ENCODE results near the gene PARP11. TPM values are rescaled to one million over a fixed set of nuclear protein-coding genes. Genes with fewer than 3 reads are reported as not detected.

Gene PARP11
- polyA plus RNA-seq (2013, experiment 1 of 2) = 8.3 TPM
- polyA plus RNA-seq (2013, experiment 2 of 2) = 10.7 TPM

GRCh38 chr12:3872800-3873636 is at the start of gene PARP11:
Gene PARP11, minus strand, starts transcription at chr12:3873399. Its CDS starts 170 bp downstream, at chr12:3873229.
- peak within 1 kb of the TSS; percentile 69 for H3K4me3 ChIP-seq (ENCODE audit: extremely low read depth, insufficient read depth, low read length, poor library complexity, severe bottlenecking)
- H3K36me3 ChIP-seq (ENCODE audit: control insufficient read depth, insufficient read depth, low read length) = no peaks in the 10 kb centered on the region
- no peaks in the 10 kb centered on the region for H3K9me3 ChIP-seq (ENCODE audit: control insufficient read depth, low read length)
- H3K4me1 ChIP-seq (ENCODE audit: control insufficient read depth, insufficient read depth, low read length, poor library complexity, severe bottlenecking) = peaks cover 3% of the 10 kb centered on the region
- peak within 1 kb of the TSS; percentile 93 for H3K27ac ChIP-seq (ENCODE audit: low read depth, low read length, severe bottlenecking)
- WGBS, 2 experiments (ENCODE audit: insufficient coverage in 2 of 2) = 0 to 2% methylated on average over 21 to 28 of the region's 55 CpGs

GRCh38 chr12:3922033-3922432 is 48.8 kb upstream of the PARP11 start:
- Histone ChIP-seq H3K27ac (ENCODE audit: low read depth, low read length, severe bottlenecking) (no peak overlapping the region), H3K9me3 (ENCODE audit: control insufficient read depth, low read length) (no peaks in the 10 kb centered on the region), H3K36me3 (ENCODE audit: control insufficient read depth, insufficient read depth, low read length) (no peaks in the 10 kb centered on the region), H3K4me1 (ENCODE audit: control insufficient read depth, insufficient read depth, low read length, poor library complexity, severe bottlenecking) (peaks cover 10% of the 10 kb centered on the region), H3K4me3 (ENCODE audit: extremely low read depth, insufficient read depth, low read length, poor library complexity, severe bottlenecking) (no peak overlapping the region)
- WGBS, 2 experiments (ENCODE audit: insufficient coverage in 2 of 2) = 88% methylated on average over 3 to 5 of the region's 6 CpGs

- WGBS, 2 experiments (ENCODE audit: insufficient coverage in 2 of 2) = 81 to 94% methylated on average over 2 to 3 of the region's 3 CpGs
- H3K4me3 ChIP-seq (ENCODE audit: extremely low read depth, insufficient read depth, low read length, poor library complexity, severe bottlenecking) = no peak overlapping the region
- H3K4me1 ChIP-seq (ENCODE audit: control insufficient read depth, insufficient read depth, low read length, poor library complexity, severe bottlenecking) = peaks cover 10% of the 10 kb centered on the region
- H3K27ac ChIP-seq (ENCODE audit: low read depth, low read length, severe bottlenecking) = no peak overlapping the region
- no peaks in the 10 kb centered on the region for H3K36me3 ChIP-seq (ENCODE audit: control insufficient read depth, insufficient read depth, low read length)
- H3K9me3 ChIP-seq (ENCODE audit: control insufficient read depth, low read length) = no peaks in the 10 kb centered on the region
Measured at GRCh38 chr12:3921526-3921925, 48.3 kb upstream of the PARP11 start.

- 87 to 96% methylated on average over 7 of the region's 7 CpGs for WGBS, 2 experiments (ENCODE audit: insufficient coverage in 2 of 2)
- no peak overlapping the region for H3K4me3 ChIP-seq (ENCODE audit: extremely low read depth, insufficient read depth, low read length, poor library complexity, severe bottlenecking)
- H3K9me3 ChIP-seq (ENCODE audit: control insufficient read depth, low read length) = no peaks in the 10 kb centered on the region
- no peaks in the 10 kb centered on the region for H3K36me3 ChIP-seq (ENCODE audit: control insufficient read depth, insufficient read depth, low read length)
- H3K4me1 ChIP-seq (ENCODE audit: control insufficient read depth, insufficient read depth, low read length, poor library complexity, severe bottlenecking) = peaks cover 10% of the 10 kb centered on the region
- peak overlapping the region; percentile 29 for H3K27ac ChIP-seq (ENCODE audit: low read depth, low read length, severe bottlenecking)
Measured at GRCh38 chr12:3921151-3921471, 47.9 kb upstream of the PARP11 start.

GRCh38 chr12:3920351-3921150 is 47.4 kb upstream of the PARP11 start:
- 84 to 87% methylated on average over 14 of the region's 22 CpGs for WGBS, 2 experiments (ENCODE audit: insufficient coverage in 2 of 2)
- H3K4me1 ChIP-seq (ENCODE audit: control insufficient read depth, insufficient read depth, low read length, poor library complexity, severe bottlenecking) = peaks cover 10% of the 10 kb centered on the region
- H3K36me3 ChIP-seq (ENCODE audit: control insufficient read depth, insufficient read depth, low read length) = no peaks in the 10 kb centered on the region
- H3K4me3 ChIP-seq (ENCODE audit: extremely low read depth, insufficient read depth, low read length, poor library complexity, severe bottlenecking) = no peak overlapping the region
- no peaks in the 10 kb centered on the region for H3K9me3 ChIP-seq (ENCODE audit: control insufficient read depth, low read length)
- H3K27ac ChIP-seq (ENCODE audit: low read depth, low read length, severe bottlenecking) = peak overlapping the region; percentile 29

- Histone ChIP-seq H3K4me3 (ENCODE audit: extremely low read depth, insufficient read depth, low read length, poor library complexity, severe bottlenecking) (no peak overlapping the region), H3K27ac (ENCODE audit: low read depth, low read length, severe bottlenecking) (no peak overlapping the region), H3K4me1 (ENCODE audit: control insufficient read depth, insufficient read depth, low read length, poor library complexity, severe bottlenecking) (no peaks in the 10 kb centered on the region), H3K9me3 (ENCODE audit: control insufficient read depth, low read length) (peaks cover 16% of the 10 kb centered on the region), H3K36me3 (ENCODE audit: control insufficient read depth, insufficient read depth, low read length) (no peaks in the 10 kb centered on the region)
- WGBS, 2 experiments (ENCODE audit: insufficient coverage in 2 of 2) = 68 to 73% methylated on average over 5 of the region's 5 CpGs
Measured at GRCh38 chr12:3913278-3913677, 40.1 kb upstream of the PARP11 start.

- Histone ChIP-seq H3K27ac (ENCODE audit: low read depth, low read length, severe bottlenecking) (no peak overlapping the region), H3K4me3 (ENCODE audit: extremely low read depth, insufficient read depth, low read length, poor library complexity, severe bottlenecking) (no peak overlapping the region), H3K36me3 (ENCODE audit: control insufficient read depth, insufficient read depth, low read length) (no peaks in the 10 kb centered on the region)
Measured at GRCh38 chr12:3912863-3913262, 39.7 kb upstream of the PARP11 start.

GRCh38 chr12:3911409-3911808 is 38.2 kb upstream of the PARP11 start:
- Histone ChIP-seq H3K4me3 (ENCODE audit: extremely low read depth, insufficient read depth, low read length, poor library complexity, severe bottlenecking) (no peak overlapping the region), H3K4me1 (ENCODE audit: control insufficient read depth, insufficient read depth, low read length, poor library complexity, severe bottlenecking) (no peaks in the 10 kb centered on the region), H3K27ac (ENCODE audit: low read depth, low read length, severe bottlenecking) (no peak overlapping the region), H3K9me3 (ENCODE audit: control insufficient read depth, low read length) (peaks cover 16% of the 10 kb centered on the region), H3K36me3 (ENCODE audit: control insufficient read depth, insufficient read depth, low read length) (no peaks in the 10 kb centered on the region)
- 100% methylated on average over 1 of the region's 1 CpG for WGBS, 2 experiments (ENCODE audit: insufficient coverage in 2 of 2)

More at GRCh38 chr12:3912863-3913262, 39.7 kb upstream of the PARP11 start:
- WGBS, 2 experiments (ENCODE audit: insufficient coverage in 2 of 2) = 94 to 100% methylated on average over 2 of the region's 3 CpGs
- peaks cover 16% of the 10 kb centered on the region for H3K9me3 ChIP-seq (ENCODE audit: control insufficient read depth, low read length)
- no peaks in the 10 kb centered on the region for H3K4me1 ChIP-seq (ENCODE audit: control insufficient read depth, insufficient read depth, low read length, poor library complexity, severe bottlenecking)

GRCh38 chr12:3905664-3906063 is 32.5 kb upstream of the PARP11 start:
- no peak overlapping the region for H3K27ac ChIP-seq (ENCODE audit: low read depth, low read length, severe bottlenecking)
- no peaks in the 10 kb centered on the region for H3K4me1 ChIP-seq (ENCODE audit: control insufficient read depth, insufficient read depth, low read length, poor library complexity, severe bottlenecking)
- no peak overlapping the region for H3K4me3 ChIP-seq (ENCODE audit: extremely low read depth, insufficient read depth, low read length, poor library complexity, severe bottlenecking)
- H3K9me3 ChIP-seq (ENCODE audit: control insufficient read depth, low read length) = no peaks in the 10 kb centered on the region
- H3K36me3 ChIP-seq (ENCODE audit: control insufficient read depth, insufficient read depth, low read length) = no peaks in the 10 kb centered on the region
- 89% methylated on average over 5 of the region's 5 CpGs for WGBS, 2 experiments (ENCODE audit: insufficient coverage in 2 of 2)

- Histone ChIP-seq H3K27ac (ENCODE audit: low read depth, low read length, severe bottlenecking) (no peak overlapping the region), H3K4me1 (ENCODE audit: control insufficient read depth, insufficient read depth, low read length, poor library complexity, severe bottlenecking) (no peaks in the 10 kb centered on the region), H3K9me3 (ENCODE audit: control insufficient read depth, low read length) (no peaks in the 10 kb centered on the region), H3K4me3 (ENCODE audit: extremely low read depth, insufficient read depth, low read length, poor library complexity, severe bottlenecking) (no peak overlapping the region), H3K36me3 (ENCODE audit: control insufficient read depth, insufficient read depth, low read length) (no peaks in the 10 kb centered on the region)
- whole genome bisulfite sequencing, 2 experiments (ENCODE audit: insufficient coverage in 2 of 2) = 75% methylated on average over 1 to 2 of the region's 2 CpGs
Measured at GRCh38 chr12:3904999-3905398, 31.8 kb upstream of the PARP11 start.

GRCh38 chr12:3902921-3903320 is 29.7 kb upstream of the PARP11 start:
- H3K4me1 ChIP-seq (ENCODE audit: control insufficient read depth, insufficient read depth, low read length, poor library complexity, severe bottlenecking) = no peaks in the 10 kb centered on the region
- H3K27ac ChIP-seq (ENCODE audit: low read depth, low read length, severe bottlenecking) = no peak overlapping the region
- H3K9me3 ChIP-seq (ENCODE audit: control insufficient read depth, low read length) = no peaks in the 10 kb centered on the region
- H3K4me3 ChIP-seq (ENCODE audit: extremely low read depth, insufficient read depth, low read length, poor library complexity, severe bottlenecking) = no peak overlapping the region
- no peaks in the 10 kb centered on the region for H3K36me3 ChIP-seq (ENCODE audit: control insufficient read depth, insufficient read depth, low read length)

All from mesodermal cell (in vitro differentiated cells).